CD4-positive, CD25-positive, alpha-beta regulatory T cell (primary cell): ENCODE results near the gene BAIAP2. TPM values are rescaled to one million over a fixed set of nuclear protein-coding genes. Genes with fewer than 3 reads are reported as not detected.
"Not testable (repeated sequence)": the region's sequence is repeated elsewhere in the genome, so short reads cannot be mapped to it uniquely, and the experiment has no call there.

ENCODE experiments used
- ATAC-seq, 2 donors: fragments of 150-1000 bp; cut with Tn5 transposase; one replicate each; pipeline ENCODE4 v1.10.0; 2021; ENCODE audit warnings: low read depth in 2 of 2, moderate number of reproducible peaks in 2 of 2, moderate library complexity in 1 of 2
- DNase-seq, 3 donors: peaks; one replicate each; pipeline versions ENCODE4 v3.0.0 to v3.0.0-alpha.2; 2012 to 2022; ENCODE audit warnings: mixed read lengths in 1 of 3
- H3K27ac ChIP-seq: one replicate; pipeline ENCODE4 v1.7.0; 2013; ENCODE audit warnings: mild to moderate bottlenecking, low read length; ENCODE audit not compliant: insufficient read depth, poor library complexity, severe bottlenecking
- H3K27me3 ChIP-seq: one replicate; pipeline ENCODE4 v1.7.0; 2013; ENCODE audit warnings: low read length; ENCODE audit not compliant: control insufficient read depth, insufficient read depth
- H3K36me3 ChIP-seq: one replicate; pipeline ENCODE4 v1.7.0; 2013; ENCODE audit warnings: mild to moderate bottlenecking, low read length, moderate library complexity; ENCODE audit not compliant: control insufficient read depth, insufficient read depth
- H3K4me1 ChIP-seq: 2 replicates; pipeline ENCODE4 v1.7.0; 2013; ENCODE audit warnings: mild to moderate bottlenecking, low read length; ENCODE audit not compliant: insufficient read depth, control insufficient read depth, poor library complexity, severe bottlenecking
- H3K4me3 ChIP-seq: one replicate; pipeline ENCODE4 v1.7.0; 2013; ENCODE audit warnings: low read depth, mild to moderate bottlenecking, low read length, moderate library complexity
- H3K9me3 ChIP-seq, 2 experiments: 1 replicate in 1 of 2; 2 replicates in 1 of 2; pipeline ENCODE4 v1.7.0; 2013; ENCODE audit warnings: low read length in 2 of 2, mild to moderate bottlenecking in 1 of 2, moderate library complexity in 1 of 2; ENCODE audit not compliant: control insufficient read depth in 2 of 2
- H3K27ac Mint-ChIP-seq, 3 donors: one replicate each; pipeline ENCODE4 v1.8.0; 2020 to 2022; ENCODE audit warnings: mild to moderate bottlenecking in 3 of 3, mixed read lengths in 3 of 3, moderate library complexity in 2 of 3
- H3K27me3 Mint-ChIP-seq: one replicate; pipeline ENCODE4 v1.8.0; 2022; ENCODE audit warnings: mild to moderate bottlenecking, mixed read lengths
- H3K36me3 Mint-ChIP-seq: one replicate; pipeline ENCODE4 v1.8.0; 2020; ENCODE audit warnings: mixed read lengths
- H3K4me1 Mint-ChIP-seq, 4 donors: one replicate each; pipeline ENCODE4 v1.8.0; 2020 to 2022; ENCODE audit warnings: mixed read lengths in 4 of 4, mild to moderate bottlenecking in 1 of 4
- H3K4me3 Mint-ChIP-seq, 4 donors: one replicate each; pipeline ENCODE4 v1.8.0; 2020 to 2022; ENCODE audit warnings: mild to moderate bottlenecking in 4 of 4, mixed read lengths in 4 of 4, moderate library complexity in 3 of 4
- H3K9me3 Mint-ChIP-seq, 7 donors: one replicate each; pipeline ENCODE4 v1.8.0; 2020 to 2022; ENCODE audit warnings: mixed read lengths in 7 of 7, mild to moderate bottlenecking in 3 of 7, moderate library complexity in 2 of 7
- polyA plus RNA-seq, 4 donors: library from polyadenylated mRNA; unstranded; fragments of 300-500 nt; fragmentation: Illumina TruSeq; gene quantifications; one replicate each; pipeline ENCODE4 v1.2.3, GENCODE V29; 2021
- total RNA-seq: library from RNA; stranded (reverse); gene quantifications from one replicate; pipeline ENCODE4 v1.2.3, GENCODE V29; 2022

The BAIAP2 gene
- total and polyA plus RNA-seq, 5 donors from 2014 or later: 1.5 to 6.8 (median 1.7) TPM

- peaks cover 10% of the 10 kb centered on the region for H3K36me3 Mint-ChIP-seq
- H3K27ac Mint-ChIP-seq: peak overlapping the region in 1 of 3 donors; percentile 43
- peaks cover 6% of the 10 kb centered on the region for H3K27me3 Mint-ChIP-seq
- no peak overlapping the region for H3K4me3 Mint-ChIP-seq
- Histone ChIP-seq H3K27me3 (no peaks in the 10 kb centered on the region), H3K36me3 (no peaks in the 10 kb centered on the region), H3K27ac (no peak overlapping the region), H3K4me3 (no peak overlapping the region), H3K4me1 (peaks cover 16% of the 10 kb centered on the region), H3K9me3 (peaks cover 8 to 12% of the 10 kb centered on the region in 2 experiments)
- peaks cover 0 to 22% (median 7%) of the 10 kb centered on the region in 7 donors for H3K9me3 Mint-ChIP-seq
- ATAC-seq (no peak), DNase-seq (no peak)
- peaks cover 14 to 23% (median 17%) of the 10 kb centered on the region in 4 donors for H3K4me1 Mint-ChIP-seq
These were observed 21.3 kb upstream of the BAIAP2 start for GRCh38 chr17:81013642-81014041.

GRCh38 chr17:81015136-81015535 is 19.8 kb upstream of the BAIAP2 start:
- Histone ChIP-seq H3K27me3 (no peaks in the 10 kb centered on the region), H3K9me3 (peaks cover 8 to 12% of the 10 kb centered on the region in 2 experiments), H3K27ac (no peak overlapping the region), H3K4me1 (peaks cover 22% of the 10 kb centered on the region), H3K4me3 (no peak overlapping the region), H3K36me3 (no peaks in the 10 kb centered on the region)
- no peaks in the 10 kb centered on the region for H3K27me3 Mint-ChIP-seq
- DNase-seq (no peak), ATAC-seq (no peak)
- H3K9me3 Mint-ChIP-seq: peaks cover 0 to 20% (median 5%) of the 10 kb centered on the region in 7 donors
- H3K27ac Mint-ChIP-seq: peak overlapping the region in 1 of 3 donors; percentile 3
- peaks cover 16 to 37% (median 24%) of the 10 kb centered on the region in 4 donors for H3K4me1 Mint-ChIP-seq
- no peak overlapping the region for H3K4me3 Mint-ChIP-seq
- H3K36me3 Mint-ChIP-seq: peaks cover 10% of the 10 kb centered on the region

- Histone ChIP-seq H3K4me1 (peaks cover 22% of the 10 kb centered on the region), H3K4me3 (no peak overlapping the region), H3K9me3 (peaks cover 3 to 4% of the 10 kb centered on the region in 2 experiments), H3K36me3 (no peaks in the 10 kb centered on the region), H3K27ac (no peak overlapping the region), H3K27me3 (no peaks in the 10 kb centered on the region)
- Mint-ChIP-seq H3K9me3 (peaks cover 0 to 10% (median 2%) of the 10 kb centered on the region in 7 donors), H3K27ac (peak overlapping the region; percentile 62 to 93 (median 86)), H3K27me3 (no peaks in the 10 kb centered on the region), H3K36me3 (peaks cover 4% of the 10 kb centered on the region), H3K4me1 (peaks cover 16 to 40% (median 24%) of the 10 kb centered on the region in 4 donors), H3K4me3 (peak overlapping the region in 3 of 4 donors; percentile 46 to 66 (median 57))
- ATAC-seq (no peak), DNase-seq (no peak)
These were observed 18.4 kb upstream of the BAIAP2 start for GRCh38 chr17:81016575-81016974.

- Mint-ChIP-seq H3K4me1 (peaks cover 16 to 45% (median 24%) of the 10 kb centered on the region in 4 donors), H3K4me3 (peak overlapping the region; percentile 86 to 93 (median 90)), H3K27ac (peak overlapping the region; percentile 89 to 98 (median 93))
- not testable (repeated sequence) for ATAC-seq, H3K27me3 ChIP-seq, H3K27me3 Mint-ChIP-seq, H3K36me3 ChIP-seq, DNase-seq, H3K36me3 Mint-ChIP-seq, H3K9me3 ChIP-seq, H3K9me3 Mint-ChIP-seq
- Histone ChIP-seq H3K4me1 (peaks cover 22% of the 10 kb centered on the region), H3K4me3 (peak overlapping the region; percentile 82), H3K27ac (peak overlapping the region; percentile 76)
These were observed 17.6 kb upstream of the BAIAP2 start for GRCh38 chr17:81017330-81017729.

GRCh38 chr17:81018044-81018802 is 16.7 kb upstream of the BAIAP2 start:
- peak in 2 of 3 donors; percentile 54 to 95 for DNase-seq
- Mint-ChIP-seq H3K36me3 (peaks cover 4% of the 10 kb centered on the region), H3K27ac (peak overlapping the region; percentile 89 to 98 (median 93)), H3K4me3 (peak overlapping the region; percentile 86 to 93 (median 90)), H3K9me3 (peaks cover 0 to 6% (median 3%) of the 10 kb centered on the region in 7 donors), H3K4me1 (peaks cover 16 to 46% (median 24%) of the 10 kb centered on the region in 4 donors), H3K27me3 (no peaks in the 10 kb centered on the region)
- Histone ChIP-seq H3K36me3 (no peaks in the 10 kb centered on the region), H3K27ac (peak overlapping the region; percentile 76), H3K9me3 (peaks cover 0 to 4% of the 10 kb centered on the region in 2 experiments), H3K4me1 (peaks cover 22% of the 10 kb centered on the region), H3K27me3 (no peaks in the 10 kb centered on the region), H3K4me3 (peak overlapping the region; percentile 82)
- peak; percentile 81 to 87 for ATAC-seq

- no peak for ATAC-seq
- peaks cover 16 to 50% (median 24%) of the 10 kb centered on the region in 4 donors for H3K4me1 Mint-ChIP-seq
- H3K4me3 ChIP-seq: no peak overlapping the region
These were observed 15.1 kb upstream of the BAIAP2 start for GRCh38 chr17:81019563-81020442.

GRCh38 chr17:81020443-81020766 is 14.5 kb upstream of the BAIAP2 start:
- H3K4me1 ChIP-seq: peaks cover 29% of the 10 kb centered on the region
- DNase-seq (no peak), ATAC-seq (no peak)
- peaks cover 0 to 4% of the 10 kb centered on the region in 2 experiments for H3K9me3 ChIP-seq
- H3K27ac Mint-ChIP-seq: peak overlapping the region in 2 of 3 donors; percentile 71 to 93
- no peak overlapping the region for H3K27ac ChIP-seq
- peaks cover 0 to 5% (median 1%) of the 10 kb centered on the region in 7 donors for H3K9me3 Mint-ChIP-seq
- no peaks in the 10 kb centered on the region for H3K36me3 ChIP-seq
- H3K27me3 ChIP-seq: no peaks in the 10 kb centered on the region
- H3K27me3 Mint-ChIP-seq: no peaks in the 10 kb centered on the region
- no peak overlapping the region for H3K4me3 ChIP-seq
- H3K4me1 Mint-ChIP-seq: peaks cover 16 to 50% (median 24%) of the 10 kb centered on the region in 4 donors
- peaks cover 4% of the 10 kb centered on the region for H3K36me3 Mint-ChIP-seq
- H3K4me3 Mint-ChIP-seq: no peak overlapping the region

More at GRCh38 chr17:81019563-81020442, 15.1 kb upstream of the BAIAP2 start:
- no peak overlapping the region for H3K27ac ChIP-seq
- peaks cover 4% of the 10 kb centered on the region for H3K36me3 Mint-ChIP-seq
- DNase-seq: no peak
- H3K27me3 Mint-ChIP-seq: no peaks in the 10 kb centered on the region
- peak overlapping the region; percentile 86 to 93 (median 87) for H3K27ac Mint-ChIP-seq
- H3K36me3 ChIP-seq: no peaks in the 10 kb centered on the region
- no peaks in the 10 kb centered on the region for H3K27me3 ChIP-seq
- H3K4me3 Mint-ChIP-seq: peak overlapping the region in 3 of 4 donors; percentile 34 to 92 (median 46)
- peaks cover 0 to 5% (median 1%) of the 10 kb centered on the region in 7 donors for H3K9me3 Mint-ChIP-seq
- H3K4me1 ChIP-seq: peaks cover 29% of the 10 kb centered on the region
- H3K9me3 ChIP-seq: peaks cover 0 to 4% of the 10 kb centered on the region in 2 experiments
